GM21786 (cell line): ENCODE data around the gene CA4.
"Not testable (repeated sequence)": the region's sequence is repeated elsewhere in the genome, so short reads cannot be mapped to it uniquely, and the experiment has no call there.

Experiments used
- ATAC-seq: cut with Tn5 transposase; IDR thresholded peaks from one replicate; pipeline ENCODE4 v1.9.1; 2021; ENCODE audit not compliant: unreplicated experiment

Gene CA4

DNA sequence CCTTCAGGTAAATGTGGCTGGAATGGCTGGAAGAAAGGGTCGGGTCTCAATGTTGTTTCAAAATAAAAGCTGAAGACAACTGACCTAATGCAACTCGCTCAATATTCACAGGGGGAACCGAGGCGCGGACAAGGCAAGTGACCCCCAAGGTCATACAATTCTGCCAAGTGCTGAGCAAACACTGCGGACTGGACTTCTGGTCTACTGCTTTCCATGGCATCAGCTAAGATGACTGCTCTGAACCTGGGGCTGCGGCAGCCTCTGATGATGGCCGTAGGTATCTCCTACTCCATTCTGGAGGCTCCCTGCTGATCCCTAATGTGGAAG is 21.9 kb downstream of the CA4 start:
- ATAC-seq: no peak

DNA sequence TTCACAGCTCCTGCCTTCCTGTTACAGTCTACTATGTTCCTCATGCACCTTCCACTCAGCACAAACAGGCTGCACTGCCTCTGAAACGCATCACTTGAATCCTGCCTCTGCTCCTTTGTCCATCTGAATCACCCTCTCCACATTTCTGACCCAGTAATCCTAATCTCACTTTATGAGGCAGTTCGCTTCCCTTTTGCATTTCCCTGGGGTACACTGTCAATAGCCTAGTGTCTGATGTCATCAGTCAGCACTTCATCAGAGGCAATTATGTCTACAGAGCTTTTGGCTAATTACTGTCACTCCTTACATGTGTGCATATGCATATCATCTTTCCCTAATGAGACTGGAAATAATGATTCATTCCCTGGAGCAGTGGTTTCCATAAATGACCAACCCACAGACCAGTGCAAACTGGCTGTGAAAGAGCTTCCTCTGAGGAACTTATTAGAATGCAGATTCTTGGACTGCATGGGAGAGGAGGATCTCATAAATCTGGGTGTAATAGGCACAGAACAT is 23.6 kb downstream of the CA4 start:
- ATAC-seq: no peak

DNA sequence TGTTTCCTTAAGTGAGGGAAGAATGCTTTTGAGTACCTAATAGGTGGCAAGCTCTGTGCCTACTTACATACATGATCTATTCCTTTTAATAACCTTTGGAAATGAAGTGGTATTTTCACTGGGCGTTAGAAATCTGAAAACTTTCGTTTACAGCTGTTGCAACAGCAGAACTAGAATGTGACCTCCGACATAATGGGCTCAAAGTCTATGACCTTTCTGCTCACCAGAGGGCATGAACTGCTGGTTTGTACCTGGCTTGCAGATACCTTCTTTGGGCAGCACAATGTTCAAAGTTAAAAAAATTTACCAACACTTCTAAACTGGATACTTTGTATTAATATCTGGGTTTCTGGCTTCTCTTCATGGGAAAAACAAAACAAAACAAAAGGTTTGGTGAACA is 24.3 kb downstream of the CA4 start:
- ATAC-seq: no peak

DNA sequence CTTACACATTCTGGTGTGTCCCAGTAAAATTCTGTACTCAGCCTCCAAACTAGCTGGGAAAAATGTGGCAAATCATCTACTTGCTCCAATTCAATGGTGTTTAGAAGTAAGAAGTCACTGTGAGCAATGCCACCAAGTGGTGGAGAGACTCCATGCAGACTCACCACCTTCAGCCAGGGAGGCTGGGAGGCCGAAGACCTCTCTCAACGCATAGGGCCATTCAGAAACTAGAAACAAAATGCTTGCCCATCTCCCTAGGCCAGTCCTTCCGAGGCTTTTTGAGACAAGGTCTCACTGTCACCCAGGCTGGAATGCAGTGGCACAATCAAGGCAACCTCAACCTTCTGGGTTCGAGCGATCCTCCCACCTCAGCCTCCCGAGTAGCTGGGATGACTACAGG is 25.0 kb downstream of the CA4 start:
- ATAC-seq: not testable (repeated sequence)

DNA sequence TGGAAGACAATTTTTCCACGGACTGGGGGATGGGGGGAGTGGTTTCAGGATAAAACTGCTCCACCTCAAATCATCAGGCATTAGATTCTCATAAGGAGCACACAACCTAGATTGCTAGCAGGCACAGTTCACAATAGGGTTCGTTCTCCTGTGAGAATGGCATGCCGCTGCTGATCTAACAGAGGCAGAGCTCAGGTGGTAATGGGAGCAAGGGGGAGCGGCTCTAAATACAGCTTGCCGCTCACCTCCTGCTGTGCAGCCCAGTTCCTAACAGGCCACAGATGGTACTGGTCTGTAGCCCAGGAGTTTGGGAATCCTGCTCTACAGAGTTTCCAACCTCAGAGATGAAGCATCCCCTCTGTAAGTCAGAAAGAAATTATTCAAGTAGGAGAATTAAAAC is 27.0 kb downstream of the CA4 start:
- not testable (repeated sequence) for ATAC-seq

DNA sequence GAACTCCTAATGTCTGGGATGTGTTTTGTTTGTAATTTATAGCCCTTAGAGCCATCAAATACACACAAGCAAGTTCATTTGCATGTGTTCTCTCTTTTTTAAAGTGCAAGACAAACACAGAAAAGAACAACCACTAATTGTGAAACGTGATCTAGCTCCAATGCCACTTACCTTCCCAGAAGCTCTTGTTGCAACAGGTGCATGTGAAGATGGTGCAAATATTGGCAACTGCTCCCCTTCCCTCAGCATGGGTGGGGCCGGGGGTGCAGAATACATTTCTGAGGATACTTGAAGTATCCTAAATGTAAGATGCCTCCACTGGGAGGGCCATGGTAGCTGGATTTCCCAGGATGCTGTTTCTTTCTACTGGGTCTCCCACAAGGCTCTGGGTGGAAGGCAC is 28.4 kb downstream of the CA4 start:
- not testable (repeated sequence) for ATAC-seq

DNA sequence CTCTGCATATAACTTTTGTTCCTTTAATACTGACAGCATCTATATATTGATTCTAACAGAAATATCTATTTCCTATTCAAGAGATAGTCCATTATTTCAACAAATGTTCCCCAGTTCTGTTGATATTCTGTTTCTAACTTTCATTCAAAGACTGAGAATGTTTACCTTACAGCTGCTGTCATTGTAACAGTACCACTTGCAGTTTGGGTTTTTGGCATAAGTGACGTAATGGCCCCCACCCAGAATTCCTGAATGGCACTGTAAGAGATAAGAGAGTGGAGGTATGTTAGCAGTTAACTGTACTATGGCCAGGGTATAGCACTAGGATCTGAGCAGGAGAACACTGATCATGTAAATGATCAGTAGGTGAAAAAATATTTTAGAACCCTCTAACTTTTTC is 30.6 kb downstream of the CA4 start:
- ATAC-seq: not testable (repeated sequence)

DNA sequence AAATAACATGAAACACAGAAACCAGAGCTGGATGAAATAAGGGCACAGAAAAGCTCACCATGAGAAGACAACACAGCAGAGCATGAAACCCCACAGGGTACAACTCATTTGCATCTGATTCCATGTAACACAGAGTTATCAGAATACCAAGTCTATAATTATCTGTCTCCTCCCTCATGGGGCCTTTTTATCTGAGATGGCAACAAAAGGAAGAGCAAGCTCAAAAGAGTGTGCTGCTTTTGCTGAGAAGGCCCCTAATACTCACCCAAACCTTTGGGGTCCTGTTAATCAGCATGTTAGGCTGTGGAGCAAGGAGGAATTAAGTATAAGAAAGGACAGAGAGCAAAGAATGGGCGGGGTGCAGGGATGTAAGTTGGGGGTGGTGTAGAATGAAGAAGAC is 36.6 kb downstream of the CA4 start:
- not testable (repeated sequence) for ATAC-seq

DNA sequence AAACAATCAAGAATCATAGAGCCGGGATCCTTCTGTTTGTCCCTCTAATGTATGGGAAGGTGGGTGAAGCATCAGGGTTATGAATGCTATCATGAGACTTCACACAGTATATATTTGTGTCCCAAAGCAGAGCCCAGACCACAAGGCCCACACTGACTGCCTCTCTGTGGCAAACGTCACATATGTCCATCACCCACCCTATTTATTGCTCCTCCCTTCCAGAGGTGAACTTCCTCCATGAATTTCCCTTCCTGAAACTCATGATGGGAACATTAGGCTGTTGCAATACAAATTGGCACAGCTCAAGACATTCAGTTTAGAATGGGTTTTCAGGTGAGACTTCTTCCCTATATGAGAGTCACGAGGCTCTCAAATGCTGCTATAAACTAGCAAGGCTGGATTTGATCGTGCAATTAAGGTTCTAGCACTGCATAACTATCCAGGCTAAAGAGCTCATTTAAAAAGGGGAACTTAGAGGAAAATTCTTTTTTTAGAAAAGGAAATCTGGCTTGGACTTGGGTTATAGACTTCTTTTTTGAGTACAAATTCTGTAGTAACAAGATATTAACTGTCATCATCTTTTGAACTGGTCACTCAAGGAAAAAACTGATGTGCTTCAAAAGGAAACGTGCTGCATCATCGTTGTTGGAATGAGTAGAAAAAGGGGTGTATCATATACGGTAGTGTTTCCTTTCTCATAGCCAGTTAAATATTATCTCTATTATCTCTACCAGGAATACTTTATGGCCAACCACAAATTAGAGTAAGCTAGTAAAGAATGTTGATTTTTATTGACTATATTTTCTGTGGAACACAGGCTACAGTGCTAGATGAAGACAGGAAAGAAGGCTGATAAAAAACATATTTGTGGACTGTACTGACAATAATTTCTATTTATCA is 37.3 kb downstream of the CA4 start:
- ATAC-seq: not testable (repeated sequence)

DNA sequence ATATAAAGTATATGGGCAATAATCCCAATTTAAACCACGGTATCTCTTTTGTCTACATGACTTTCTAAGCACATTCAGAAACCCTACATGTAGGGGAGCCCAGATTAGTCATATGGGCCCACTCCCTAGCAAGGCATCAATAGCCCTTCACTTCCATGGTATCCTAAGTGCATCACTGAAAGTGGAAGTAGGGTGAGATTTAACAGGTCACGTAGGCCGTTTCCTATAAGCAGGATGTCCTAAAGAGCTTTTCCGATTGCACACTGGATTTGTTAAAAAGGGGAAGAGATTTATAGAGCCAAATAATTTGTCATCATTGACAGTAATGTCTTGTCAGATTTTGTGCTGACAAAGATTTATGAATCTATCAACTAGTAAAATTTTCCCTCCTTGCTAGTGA is 39.0 kb downstream of the CA4 start:
- no peak for ATAC-seq

DNA sequence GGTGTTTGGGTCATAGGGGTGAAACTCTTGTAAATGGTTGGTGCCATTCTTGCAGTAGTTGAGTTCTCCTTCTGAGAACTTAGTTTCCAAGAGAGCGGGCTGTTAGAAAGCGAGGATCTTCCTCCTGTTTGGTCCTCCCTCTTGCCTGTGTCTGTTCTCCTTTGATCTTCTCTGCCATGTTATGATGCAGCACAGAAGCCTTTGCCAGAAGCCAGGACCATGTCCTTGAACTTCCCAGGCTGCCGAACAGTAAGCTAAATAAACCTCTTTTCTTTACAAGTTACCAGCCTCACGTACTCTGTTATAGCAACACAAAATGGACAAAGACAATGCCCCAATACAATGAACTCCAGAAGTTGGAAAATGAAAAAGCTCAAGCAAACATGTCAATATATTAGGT is 40.3 kb downstream of the CA4 start:
- not testable (repeated sequence) for ATAC-seq

DNA sequence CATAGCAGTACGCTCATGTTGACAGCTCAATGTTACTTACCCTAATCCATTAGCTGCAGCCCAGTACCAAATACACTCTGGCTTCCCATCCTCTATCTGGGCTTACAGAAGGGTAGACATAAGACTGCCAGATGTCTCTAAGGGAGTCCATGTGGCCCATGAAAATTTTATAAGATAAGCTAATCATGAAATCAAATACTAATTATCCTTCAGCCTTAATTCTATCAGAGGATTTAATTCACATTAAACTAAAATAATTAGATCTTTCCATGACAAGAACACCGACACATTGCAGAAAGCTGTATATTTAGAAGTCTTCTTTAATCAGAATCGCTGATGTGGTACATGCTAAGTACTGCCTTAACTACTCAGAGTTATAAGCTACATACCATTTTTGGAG is 43.3 kb downstream of the CA4 start:
- not testable (repeated sequence) for ATAC-seq

DNA sequence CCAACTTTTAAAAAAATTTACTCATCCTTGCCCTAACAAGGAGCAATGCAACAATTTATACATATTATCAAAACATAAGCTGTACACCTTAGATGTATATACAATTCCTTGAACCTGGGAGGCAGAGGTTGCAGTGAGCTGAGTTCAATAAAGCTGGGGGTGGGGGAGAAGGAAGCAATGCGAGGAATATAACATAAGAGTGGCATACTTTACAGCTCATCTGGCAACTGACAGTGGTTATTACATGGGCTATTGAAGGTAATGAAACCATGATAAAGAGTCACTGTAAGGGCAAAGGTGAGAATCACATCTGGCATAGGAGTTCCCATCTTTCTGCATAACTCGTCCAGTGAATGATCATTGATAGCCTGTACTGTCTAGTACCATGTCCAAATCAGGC is 43.7 kb downstream of the CA4 start:
- ATAC-seq: no peak

DNA sequence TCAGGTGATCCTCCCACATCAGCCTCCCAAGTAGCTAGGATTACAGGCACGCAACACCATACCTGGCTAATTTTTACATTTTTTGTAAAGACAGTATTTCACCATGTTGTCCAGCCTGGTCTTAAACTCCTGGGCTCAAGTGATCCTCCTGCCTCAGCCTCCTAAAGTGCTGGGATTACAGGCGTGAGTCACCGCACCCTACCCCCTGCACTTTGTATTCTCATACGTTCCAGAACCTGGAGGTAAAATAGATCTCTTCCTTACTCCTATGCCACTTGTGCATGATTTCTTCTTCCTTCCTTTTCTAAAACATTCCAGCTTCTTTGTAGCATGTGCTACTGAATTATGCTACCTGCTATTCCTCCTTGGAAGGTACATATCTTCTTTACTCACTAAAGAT is 44.4 kb downstream of the CA4 start:
- ATAC-seq: not testable (repeated sequence)

DNA sequence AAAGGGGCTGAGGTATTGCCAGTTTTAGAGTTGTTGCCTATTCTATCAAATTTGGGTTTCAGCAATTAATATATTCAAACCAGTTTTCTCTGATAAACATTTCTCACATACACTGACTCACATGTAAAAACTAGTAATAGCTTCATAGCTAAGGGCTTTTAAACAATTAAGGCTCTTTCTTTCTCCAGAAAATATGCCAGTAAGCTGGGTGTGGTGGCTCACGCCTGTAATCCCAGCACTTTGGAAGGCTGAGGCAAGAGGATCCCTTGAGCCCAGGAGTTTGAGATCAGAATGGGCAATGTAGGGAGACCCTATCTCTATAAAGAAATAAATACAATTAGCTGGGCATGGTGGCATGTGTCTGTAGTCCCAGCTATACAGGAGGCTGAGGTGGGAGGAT is 48.9 kb downstream of the CA4 start:
- ATAC-seq: not testable (repeated sequence)

DNA sequence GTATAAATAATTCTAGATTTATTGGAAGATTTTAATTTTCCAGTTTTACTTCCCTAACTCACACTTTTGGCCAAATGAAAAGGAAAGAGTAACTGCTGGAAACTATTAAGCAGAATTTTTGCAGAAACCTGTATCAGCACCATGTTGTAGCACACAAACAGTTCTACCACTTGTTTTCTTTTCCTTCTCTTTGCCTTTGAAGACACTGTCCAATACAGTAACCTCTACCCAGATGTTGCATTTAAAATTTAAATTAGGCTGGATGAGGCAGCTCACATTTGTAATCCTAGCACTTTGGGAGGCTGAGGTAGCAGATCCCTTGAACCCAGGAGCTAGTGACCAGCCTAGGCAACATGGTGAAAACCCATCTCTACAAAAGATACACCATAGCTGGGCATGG is 56.0 kb downstream of the CA4 start:
- ATAC-seq: not testable (repeated sequence)

DNA sequence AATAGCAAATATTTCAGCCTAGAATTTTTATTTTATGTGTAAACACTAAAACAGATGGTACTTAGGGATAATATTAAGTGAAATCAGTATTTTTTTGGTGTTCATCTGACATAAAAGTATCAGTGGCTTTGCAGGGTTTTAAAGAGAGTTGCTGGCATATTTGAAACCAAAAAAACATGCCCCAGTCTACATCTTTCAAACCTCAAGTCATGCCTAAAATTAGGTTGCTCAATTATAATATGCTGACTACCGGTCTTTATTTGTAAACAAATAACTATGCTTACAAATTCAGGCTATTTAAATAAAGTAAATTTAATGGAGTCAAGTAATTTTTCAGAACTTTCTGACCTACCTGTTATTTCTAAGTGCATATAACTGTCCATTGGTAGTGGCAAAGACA is 58.5 kb downstream of the CA4 start:
- ATAC-seq: not testable (repeated sequence)
